Neural progenitor cell (in vitro differentiated cells): ENCODE measurements around the gene MGLL.

ENCODE experiments used
- EZH2 ChIP-seq: fragments of 200-600 bp; sonication (generic); IDR thresholded peaks from 2 replicates; pipeline ENCODE4 v1.6.1; 2017; ENCODE audit warnings: antibody characterized with exemption, mild to moderate bottlenecking, moderate library complexity
- EZH2phosphoT487 ChIP-seq: fragments of 200-600 bp; sonication (generic); IDR thresholded peaks from 2 replicates; pipeline ENCODE4 v1.6.1; 2017; ENCODE audit warnings: antibody characterized with exemption
- TF ChIP-seq, protein P1 (sequence below): fragments of 200-600 bp; sonication (generic); IDR thresholded peaks from 2 replicates; pipeline ENCODE4 v1.5.1; 2017; ENCODE audit warnings: antibody characterized with exemption, mild to moderate bottlenecking

DNA sequence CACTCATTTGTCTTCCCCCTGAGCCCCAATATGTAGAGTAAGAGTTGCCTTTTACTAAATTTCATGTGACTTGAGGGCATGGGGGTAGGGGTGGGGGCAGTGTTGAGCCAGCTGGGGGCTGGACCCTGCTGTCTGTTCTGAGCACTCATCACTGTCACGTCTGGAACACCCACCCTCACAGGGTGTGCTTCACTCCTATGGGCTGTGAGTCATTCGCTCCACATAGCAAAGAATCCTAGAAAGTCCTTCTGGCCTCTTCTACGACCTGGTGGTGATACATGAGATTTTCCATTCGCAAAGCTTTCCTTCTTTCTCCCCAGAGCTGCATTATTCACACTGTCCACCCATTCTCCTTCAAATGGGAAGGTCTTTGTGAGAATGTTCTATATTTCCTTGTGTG lies 43.6 kb upstream of the MGLL start:
- TF ChIP-seq, protein P1, sequence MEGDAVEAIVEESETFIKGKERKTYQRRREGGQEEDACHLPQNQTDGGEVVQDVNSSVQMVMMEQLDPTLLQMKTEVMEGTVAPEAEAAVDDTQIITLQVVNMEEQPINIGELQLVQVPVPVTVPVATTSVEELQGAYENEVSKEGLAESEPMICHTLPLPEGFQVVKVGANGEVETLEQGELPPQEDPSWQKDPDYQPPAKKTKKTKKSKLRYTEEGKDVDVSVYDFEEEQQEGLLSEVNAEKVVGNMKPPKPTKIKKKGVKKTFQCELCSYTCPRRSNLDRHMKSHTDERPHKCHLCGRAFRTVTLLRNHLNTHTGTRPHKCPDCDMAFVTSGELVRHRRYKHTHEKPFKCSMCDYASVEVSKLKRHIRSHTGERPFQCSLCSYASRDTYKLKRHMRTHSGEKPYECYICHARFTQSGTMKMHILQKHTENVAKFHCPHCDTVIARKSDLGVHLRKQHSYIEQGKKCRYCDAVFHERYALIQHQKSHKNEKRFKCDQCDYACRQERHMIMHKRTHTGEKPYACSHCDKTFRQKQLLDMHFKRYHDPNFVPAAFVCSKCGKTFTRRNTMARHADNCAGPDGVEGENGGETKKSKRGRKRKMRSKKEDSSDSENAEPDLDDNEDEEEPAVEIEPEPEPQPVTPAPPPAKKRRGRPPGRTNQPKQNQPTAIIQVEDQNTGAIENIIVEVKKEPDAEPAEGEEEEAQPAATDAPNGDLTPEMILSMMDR, result no peak
- TF ChIP-seq EZH2 (no peak), EZH2phosphoT487 (no peak)
